Colonic mucosa (tissue), 4 donors: ENCODE data around the gene OMA1. TPM values are rescaled to one million over a fixed set of nuclear protein-coding genes. Genes with fewer than 3 reads are reported as not detected.
A peak's percentile ranks its signal among the peaks of the same experiment; 100 is the strongest.
"Not testable (repeated sequence)": the region's sequence is repeated elsewhere in the genome, so short reads cannot be mapped to it uniquely, and the experiment has no call there.

Experiments
- DNase-seq: peaks from one replicate; pipeline ENCODE4 v3.0.0-alpha.2; 2020
- H3K27ac ChIP-seq: fragments of 200-600 bp; one replicate; pipeline ENCODE4 v1.8.0; 2021
- H3K27me3 ChIP-seq: fragments of 200-600 bp; one replicate; pipeline ENCODE4 v1.8.0; 2021
- H3K36me3 ChIP-seq: fragments of 200-600 bp; one replicate; pipeline ENCODE4 v1.8.0; 2021
- H3K4me1 ChIP-seq: fragments of 200-600 bp; one replicate; pipeline ENCODE4 v1.8.0; 2021; ENCODE audit warnings: mild to moderate bottlenecking
- H3K4me3 ChIP-seq: fragments of 200-600 bp; one replicate; pipeline ENCODE4 v1.8.0; 2021
- H3K9ac ChIP-seq, 2 donors: one replicate each; pipeline ENCODE4 v1.7.0; 2013; ENCODE audit warnings: control low read depth in 2 of 2, low read depth in 2 of 2, low read length in 2 of 2
- H3K9me3 ChIP-seq: fragments of 200-600 bp; one replicate; pipeline ENCODE4 v1.8.0; 2021
- intact Hi-C: fragments of 100-400 bp; cut with DNase I; formaldehyde crosslinking; loops from one replicate; pipeline ENCODE4 v1.14.1; 2022
- total RNA-seq, 2 donors: library from RNA; stranded (reverse); fragmentation: NEBNext Ultra II Directional in 1 of 2; extraction: Animal tissue kit (Norgen Biotek cat#: 25700) in 1 of 2; gene quantifications; one replicate each; pipeline ENCODE4 v1.2.1, GENCODE V29; 2021
- TF ChIP-seq, protein P1 (sequence below): fragments of 200-600 bp; IDR thresholded peaks from one replicate; pipeline ENCODE4 v1.8.0; 2022; ENCODE audit warnings: antibody characterized with exemption, mild to moderate bottlenecking
- donor health status: healthy.
- donor health status: DM: no; HTN: no; CAD: no.
- donor health status: DM: no; HTN: no; CAD: no.

The OMA1 gene
- total RNA-seq, 2 donors from 2014 or later: 30.4 to 32.3 TPM

- Histone ChIP-seq H3K9ac (no peak overlapping the region), H3K4me3 (no peak overlapping the region), H3K27ac (peak overlapping the region; percentile 35), H3K36me3 (no peaks in the 10 kb centered on the region), H3K27me3 (no peaks in the 10 kb centered on the region), H3K9me3 (no peaks in the 10 kb centered on the region), H3K4me1 (no peaks in the 10 kb centered on the region)
- TF ChIP-seq, protein P1, sequence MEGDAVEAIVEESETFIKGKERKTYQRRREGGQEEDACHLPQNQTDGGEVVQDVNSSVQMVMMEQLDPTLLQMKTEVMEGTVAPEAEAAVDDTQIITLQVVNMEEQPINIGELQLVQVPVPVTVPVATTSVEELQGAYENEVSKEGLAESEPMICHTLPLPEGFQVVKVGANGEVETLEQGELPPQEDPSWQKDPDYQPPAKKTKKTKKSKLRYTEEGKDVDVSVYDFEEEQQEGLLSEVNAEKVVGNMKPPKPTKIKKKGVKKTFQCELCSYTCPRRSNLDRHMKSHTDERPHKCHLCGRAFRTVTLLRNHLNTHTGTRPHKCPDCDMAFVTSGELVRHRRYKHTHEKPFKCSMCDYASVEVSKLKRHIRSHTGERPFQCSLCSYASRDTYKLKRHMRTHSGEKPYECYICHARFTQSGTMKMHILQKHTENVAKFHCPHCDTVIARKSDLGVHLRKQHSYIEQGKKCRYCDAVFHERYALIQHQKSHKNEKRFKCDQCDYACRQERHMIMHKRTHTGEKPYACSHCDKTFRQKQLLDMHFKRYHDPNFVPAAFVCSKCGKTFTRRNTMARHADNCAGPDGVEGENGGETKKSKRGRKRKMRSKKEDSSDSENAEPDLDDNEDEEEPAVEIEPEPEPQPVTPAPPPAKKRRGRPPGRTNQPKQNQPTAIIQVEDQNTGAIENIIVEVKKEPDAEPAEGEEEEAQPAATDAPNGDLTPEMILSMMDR: no peak
- peak; percentile 29 for DNase-seq
- intact Hi-C loops: no loop called here
Observed at GRCh38 chr1:58584082-58584895, 37.8 kb upstream of the OMA1 start.

GRCh38 chr1:58583496-58583895 is 37.0 kb upstream of the OMA1 start:
- no peak for DNase-seq
- Histone ChIP-seq H3K27ac (no peak overlapping the region), H3K36me3 (no peaks in the 10 kb centered on the region), H3K9me3 (no peaks in the 10 kb centered on the region), H3K9ac (no peak overlapping the region), H3K4me1 (no peaks in the 10 kb centered on the region), H3K27me3 (no peaks in the 10 kb centered on the region), H3K4me3 (no peak overlapping the region)
- intact Hi-C loops: no loop called here
- TF ChIP-seq, protein P1: no peak

DNA sequence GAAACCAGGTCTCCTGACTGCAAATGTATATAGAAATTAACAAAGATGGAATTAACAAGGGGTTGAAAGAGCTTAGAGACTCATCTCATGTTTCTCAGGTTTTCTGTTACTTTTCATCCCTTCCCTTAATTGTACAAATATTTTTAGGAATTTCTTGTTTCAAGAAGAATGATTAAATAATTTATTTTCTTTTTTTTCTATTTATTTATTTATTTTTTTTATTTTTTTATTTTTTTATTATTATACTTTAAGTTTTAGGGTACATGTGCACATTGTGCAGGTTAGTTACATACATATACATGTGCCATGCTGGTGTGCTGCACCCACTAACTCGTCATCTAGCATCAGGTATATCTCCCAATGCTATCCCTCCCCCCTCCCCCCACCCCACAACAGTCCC is 35.6 kb upstream of the OMA1 start:
- H3K27ac ChIP-seq, H3K4me1 ChIP-seq, intact Hi-C loops, H3K36me3 ChIP-seq, DNase-seq, H3K9ac ChIP-seq, H3K9me3 ChIP-seq, H3K4me3 ChIP-seq, H3K27me3 ChIP-seq: not testable (repeated sequence)

DNA sequence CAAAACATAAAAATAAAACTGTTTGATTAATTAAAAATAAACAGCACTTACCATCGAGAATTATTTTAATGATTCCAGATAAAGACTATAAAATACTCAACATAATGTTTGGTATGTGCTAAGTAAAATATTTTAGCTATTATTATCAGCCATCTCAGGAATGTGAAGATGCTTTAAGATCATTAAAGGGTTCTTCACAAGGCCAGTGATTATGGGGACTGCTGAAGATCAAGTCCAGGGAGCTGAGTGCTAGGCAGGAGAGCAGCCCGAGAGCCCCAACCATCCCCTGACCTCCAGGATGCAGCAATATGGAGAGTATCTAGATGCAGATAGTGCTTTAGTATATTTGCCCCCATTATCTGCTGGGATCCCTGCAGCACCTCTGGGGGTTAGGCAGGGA is 35.1 kb upstream of the OMA1 start:
- H3K27me3 ChIP-seq: peaks cover 9% of the 10 kb centered on the region
- H3K4me1 ChIP-seq: peaks cover 9% of the 10 kb centered on the region
- H3K4me3 ChIP-seq: no peak overlapping the region
- DNase-seq: no peak
- no peaks in the 10 kb centered on the region for H3K36me3 ChIP-seq
- no peak overlapping the region for H3K9ac ChIP-seq
- no peaks in the 10 kb centered on the region for H3K9me3 ChIP-seq
- intact Hi-C loops: no loop called here
- no peak overlapping the region for H3K27ac ChIP-seq
- TF ChIP-seq, protein P1: no peak

- DNase-seq: no peak
- intact Hi-C loops: no loop called here
- peaks cover 12% of the 10 kb centered on the region for H3K4me1 ChIP-seq
- H3K9ac ChIP-seq: no peak overlapping the region
- H3K9me3 ChIP-seq: no peaks in the 10 kb centered on the region
- no peaks in the 10 kb centered on the region for H3K36me3 ChIP-seq
- no peak overlapping the region for H3K4me3 ChIP-seq
- no peak overlapping the region for H3K27ac ChIP-seq
- peaks cover 23% of the 10 kb centered on the region for H3K27me3 ChIP-seq
- TF ChIP-seq, protein P1: no peak
Observed at GRCh38 chr1:58580186-58580585, 33.7 kb upstream of the OMA1 start.

GRCh38 chr1:58577654-58578030 is 31.1 kb upstream of the OMA1 start:
- Histone ChIP-seq H3K27me3 (peaks cover 24% of the 10 kb centered on the region), H3K36me3 (no peaks in the 10 kb centered on the region), H3K4me1 (peaks cover 12% of the 10 kb centered on the region), H3K4me3 (peak overlapping the region; percentile 39), H3K9ac (no peak overlapping the region), H3K9me3 (no peaks in the 10 kb centered on the region), H3K27ac (no peak overlapping the region)
- TF ChIP-seq, protein P1: no peak
- intact Hi-C loops: no loop called here
- DNase-seq: no peak
